GM23338 (cell line): Measurements from ENCODE around the gene C10orf90. TPM values are rescaled to one million over a fixed set of nuclear protein-coding genes. Genes with fewer than 3 reads are reported as not detected.
A peak's percentile ranks its signal among the peaks of the same experiment; 100 is the strongest.

Source experiments
- ATAC-seq: fragments of 200-7000 bp; cut with Tn5 transposase; 3 replicates; pipeline ENCODE4 v1.9.1; 2020
- DNase-seq: peaks from one replicate; pipeline ENCODE4 v3.0.0-alpha.2; 2015; ENCODE audit warnings: low spot score
- H2AFZ ChIP-seq: fragments of 200-600 bp; sonication (generic); 2 replicates; pipeline ENCODE4 v1.8.0; 2016; ENCODE audit warnings: antibody characterized with exemption, mild to moderate bottlenecking, moderate library complexity
- H3F3A ChIP-seq: fragments of 200-600 bp; sonication (generic); replicated peaks from 2 replicates; pipeline ENCODE4 v1.8.0; 2017; ENCODE audit warnings: antibody characterized with exemption, mixed run types, low read depth
- H3K27ac ChIP-seq: fragments of 200-600 bp; sonication (generic); 2 replicates; pipeline ENCODE4 v1.6.1; 2016; ENCODE audit warnings: low read depth
- H3K27me3 ChIP-seq: fragments of 200-600 bp; sonication (generic); 2 replicates; pipeline ENCODE4 v1.8.0; 2016; ENCODE audit warnings: mild to moderate bottlenecking, mixed run types, moderate library complexity; ENCODE audit not compliant: insufficient read depth
- H3K36me3 ChIP-seq: fragments of 200-600 bp; sonication (generic); 2 replicates; pipeline ENCODE4 v1.8.0; 2016; ENCODE audit warnings: mild to moderate bottlenecking; ENCODE audit not compliant: insufficient read depth
- H3K4me1 ChIP-seq: fragments of 200-600 bp; sonication (generic); 2 replicates; pipeline ENCODE4 v1.8.0; 2016; ENCODE audit warnings: mild to moderate bottlenecking, moderate library complexity; ENCODE audit not compliant: insufficient read depth
- H3K4me2 ChIP-seq: fragments of 200-600 bp; sonication (generic); 2 replicates; pipeline ENCODE4 v1.7.1; 2017; ENCODE audit warnings: mixed run types
- H3K4me3 ChIP-seq: fragments of 200-600 bp; sonication (generic); 2 replicates; pipeline ENCODE4 v1.6.1; 2016; ENCODE audit warnings: mixed run types
- H3K79me2 ChIP-seq: fragments of 200-600 bp; sonication (generic); replicated peaks from 2 replicates; pipeline ENCODE4 v1.8.0; 2017; ENCODE audit warnings: mild to moderate bottlenecking; ENCODE audit not compliant: insufficient read depth
- H3K9me2 ChIP-seq: fragments of 200-600 bp; sonication (generic); 2 replicates; pipeline ENCODE4 v1.8.0; 2017; ENCODE audit not compliant: insufficient read depth
- H4K20me1 ChIP-seq: fragments of 200-600 bp; sonication (generic); replicated peaks from 2 replicates; pipeline ENCODE4 v1.8.0; 2017; ENCODE audit warnings: mild to moderate bottlenecking; ENCODE audit not compliant: insufficient read depth
- H3K27ac Mint-ChIP-seq: 2 replicates; pipeline ENCODE4 v1.8.0; 2020; ENCODE audit warnings: inconsistent platforms, mild to moderate bottlenecking, moderate library complexity, mixed read lengths
- H3K27me3 Mint-ChIP-seq: 3 replicates; pipeline ENCODE4 v1.8.0; 2022; ENCODE audit warnings: low read depth, mild to moderate bottlenecking, moderate library complexity, mixed read lengths, inconsistent platforms; ENCODE audit not compliant: insufficient read depth, poor library complexity
- H3K36me3 Mint-ChIP-seq: 3 replicates; pipeline ENCODE4 v1.8.0; 2021; ENCODE audit warnings: low read depth, mild to moderate bottlenecking, inconsistent platforms, moderate library complexity, mixed read lengths
- H3K4me1 Mint-ChIP-seq: 3 replicates; pipeline ENCODE4 v1.8.0; 2020; ENCODE audit warnings: mild to moderate bottlenecking, inconsistent platforms, mixed read lengths
- H3K4me3 Mint-ChIP-seq: 3 replicates; pipeline ENCODE4 v1.8.0; 2021; ENCODE audit warnings: moderate library complexity, mild to moderate bottlenecking, inconsistent platforms, mixed read lengths
- H3K9me3 Mint-ChIP-seq: 3 replicates; pipeline ENCODE4 v1.8.0; 2020; ENCODE audit warnings: moderate library complexity, mild to moderate bottlenecking, inconsistent platforms, mixed read lengths
- CREB1 ChIP-seq: fragments of 250-450 bp; sonication (Bioruptor Pico); IDR thresholded peaks from 2 replicates; pipeline ENCODE4 v1.5.0; 2020; ENCODE audit warnings: low read depth, mild to moderate bottlenecking, moderate library complexity
- EZH2 ChIP-seq: fragments of 200-600 bp; sonication (generic); IDR thresholded peaks from one replicate; pipeline ENCODE4 v1.8.0; 2017; ENCODE audit warnings: antibody characterized with exemption, mild to moderate bottlenecking, low read depth; ENCODE audit not compliant: unreplicated experiment
- JUNB ChIP-seq: IDR thresholded peaks from one replicate; pipeline ENCODE4 v1.6.1; 2016; ENCODE audit warnings: antibody characterized with exemption; ENCODE audit not compliant: unreplicated experiment
- polyA plus RNA-seq: library from polyadenylated mRNA; unstranded; fragments of >200 nt; fragmentation: Nextera tagmentation; extraction: Ambion mirVana; gene quantifications from 2 replicates; pipeline ENCODE4 v1.2.1, GENCODE V29; 2016
- total RNA-seq: library from RNA; depleted of rRNA; stranded (reverse); fragments of >200 nt; shearing (Covaris generic); gene quantifications from 2 replicates; pipeline ENCODE4 v1.2.3, GENCODE V29; 2014
- TF ChIP-seq, protein P1 (sequence below): IDR thresholded peaks from 2 replicates; pipeline ENCODE4 v1.6.1; 2016; ENCODE audit warnings: antibody characterized with exemption
- TF ChIP-seq, protein P2 (sequence below): fragments of 250-450 bp; sonication (Bioruptor Pico); IDR thresholded peaks from 2 replicates; pipeline ENCODE4 v1.5.0; 2020; ENCODE audit warnings: mild to moderate bottlenecking, moderate library complexity
- TF ChIP-seq, protein P3 (sequence below): IDR thresholded peaks from one replicate; pipeline ENCODE4 v1.6.1; 2018; ENCODE audit warnings: antibody characterized with exemption; ENCODE audit not compliant: unreplicated experiment

C10orf90 gene
- total and polyA plus RNA-seq, 2 experiments from 2014 or later, result 0.76 to 0.97 TPM

DNA sequence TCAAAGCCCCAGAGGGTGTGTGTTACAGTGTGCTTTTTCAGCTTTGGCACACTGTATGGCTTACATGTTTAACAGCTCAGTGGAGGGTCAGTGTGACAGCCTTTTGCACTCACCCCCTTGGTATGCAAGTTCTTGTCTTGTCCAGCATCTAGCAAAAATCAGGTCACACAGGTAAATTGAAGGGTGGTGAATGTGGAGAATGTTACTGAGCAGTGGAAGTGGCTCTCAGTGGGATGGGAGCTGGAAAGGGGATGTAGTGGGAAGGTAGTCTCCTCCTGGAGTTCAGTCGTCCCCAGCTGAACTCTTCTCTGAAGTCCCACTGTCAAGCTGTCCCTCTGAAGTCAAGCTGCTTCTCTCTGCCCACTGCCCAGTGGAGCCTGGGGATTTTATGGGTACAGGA lies 21.0 kb upstream of the C10orf90 start (continued):
- TF ChIP-seq EZH2 (no peak), CREB1 (CRISPR knock-in tag) (no peak), JUNB (no peak)
- TF ChIP-seq, protein P1, sequence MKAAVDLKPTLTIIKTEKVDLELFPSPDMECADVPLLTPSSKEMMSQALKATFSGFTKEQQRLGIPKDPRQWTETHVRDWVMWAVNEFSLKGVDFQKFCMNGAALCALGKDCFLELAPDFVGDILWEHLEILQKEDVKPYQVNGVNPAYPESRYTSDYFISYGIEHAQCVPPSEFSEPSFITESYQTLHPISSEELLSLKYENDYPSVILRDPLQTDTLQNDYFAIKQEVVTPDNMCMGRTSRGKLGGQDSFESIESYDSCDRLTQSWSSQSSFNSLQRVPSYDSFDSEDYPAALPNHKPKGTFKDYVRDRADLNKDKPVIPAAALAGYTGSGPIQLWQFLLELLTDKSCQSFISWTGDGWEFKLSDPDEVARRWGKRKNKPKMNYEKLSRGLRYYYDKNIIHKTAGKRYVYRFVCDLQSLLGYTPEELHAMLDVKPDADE, result no peak

DNA sequence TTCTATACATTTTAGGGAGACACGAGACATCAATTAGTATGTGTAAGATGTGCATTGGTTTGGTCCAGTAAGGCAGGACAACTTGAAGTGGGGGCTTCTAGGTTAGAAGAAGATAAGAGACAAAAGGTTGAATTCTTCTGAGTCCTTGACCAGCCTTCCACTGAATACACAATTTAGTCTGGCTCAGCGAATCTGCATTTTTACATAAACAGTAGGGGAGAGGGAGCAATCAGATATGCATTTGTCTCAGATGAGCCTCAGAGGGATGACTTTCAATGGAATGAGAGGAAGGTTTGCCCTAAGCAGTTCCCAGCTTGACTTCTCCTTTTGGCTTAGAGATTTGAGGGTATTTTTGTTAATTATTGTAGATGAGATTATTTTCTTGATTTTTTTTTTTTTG lies 20.0 kb upstream of the C10orf90 start:
- no peak for ATAC-seq
- Mint-ChIP-seq H3K27me3 (peaks cover 8% of the 10 kb centered on the region), H3K27ac (peak overlapping the region; percentile 24; the same call in 1 of the 2 replicates), H3K4me3 (no peak overlapping the region), H3K36me3 (peaks cover 20% of the 10 kb centered on the region), H3K9me3 (peaks cover 29% of the 10 kb centered on the region), H3K4me1 (peaks cover 26% of the 10 kb centered on the region)
- no peaks in the 10 kb centered on the region for H3K36me3 ChIP-seq
- H3K4me2 ChIP-seq, result no peak overlapping the region
- peak; percentile 49 for DNase-seq
- peaks cover 7% of the 10 kb centered on the region; the same call in 1 of the 2 replicates for H3K9me2 ChIP-seq
- H3K79me2 ChIP-seq, result no peaks in the 10 kb centered on the region
- H3K27ac ChIP-seq, result 0 out of 2 replicates have a peak overlapping the region, but pooled peaks have one; percentile 2
- H2AFZ ChIP-seq, result no peak overlapping the region
- TF ChIP-seq, protein P2, sequence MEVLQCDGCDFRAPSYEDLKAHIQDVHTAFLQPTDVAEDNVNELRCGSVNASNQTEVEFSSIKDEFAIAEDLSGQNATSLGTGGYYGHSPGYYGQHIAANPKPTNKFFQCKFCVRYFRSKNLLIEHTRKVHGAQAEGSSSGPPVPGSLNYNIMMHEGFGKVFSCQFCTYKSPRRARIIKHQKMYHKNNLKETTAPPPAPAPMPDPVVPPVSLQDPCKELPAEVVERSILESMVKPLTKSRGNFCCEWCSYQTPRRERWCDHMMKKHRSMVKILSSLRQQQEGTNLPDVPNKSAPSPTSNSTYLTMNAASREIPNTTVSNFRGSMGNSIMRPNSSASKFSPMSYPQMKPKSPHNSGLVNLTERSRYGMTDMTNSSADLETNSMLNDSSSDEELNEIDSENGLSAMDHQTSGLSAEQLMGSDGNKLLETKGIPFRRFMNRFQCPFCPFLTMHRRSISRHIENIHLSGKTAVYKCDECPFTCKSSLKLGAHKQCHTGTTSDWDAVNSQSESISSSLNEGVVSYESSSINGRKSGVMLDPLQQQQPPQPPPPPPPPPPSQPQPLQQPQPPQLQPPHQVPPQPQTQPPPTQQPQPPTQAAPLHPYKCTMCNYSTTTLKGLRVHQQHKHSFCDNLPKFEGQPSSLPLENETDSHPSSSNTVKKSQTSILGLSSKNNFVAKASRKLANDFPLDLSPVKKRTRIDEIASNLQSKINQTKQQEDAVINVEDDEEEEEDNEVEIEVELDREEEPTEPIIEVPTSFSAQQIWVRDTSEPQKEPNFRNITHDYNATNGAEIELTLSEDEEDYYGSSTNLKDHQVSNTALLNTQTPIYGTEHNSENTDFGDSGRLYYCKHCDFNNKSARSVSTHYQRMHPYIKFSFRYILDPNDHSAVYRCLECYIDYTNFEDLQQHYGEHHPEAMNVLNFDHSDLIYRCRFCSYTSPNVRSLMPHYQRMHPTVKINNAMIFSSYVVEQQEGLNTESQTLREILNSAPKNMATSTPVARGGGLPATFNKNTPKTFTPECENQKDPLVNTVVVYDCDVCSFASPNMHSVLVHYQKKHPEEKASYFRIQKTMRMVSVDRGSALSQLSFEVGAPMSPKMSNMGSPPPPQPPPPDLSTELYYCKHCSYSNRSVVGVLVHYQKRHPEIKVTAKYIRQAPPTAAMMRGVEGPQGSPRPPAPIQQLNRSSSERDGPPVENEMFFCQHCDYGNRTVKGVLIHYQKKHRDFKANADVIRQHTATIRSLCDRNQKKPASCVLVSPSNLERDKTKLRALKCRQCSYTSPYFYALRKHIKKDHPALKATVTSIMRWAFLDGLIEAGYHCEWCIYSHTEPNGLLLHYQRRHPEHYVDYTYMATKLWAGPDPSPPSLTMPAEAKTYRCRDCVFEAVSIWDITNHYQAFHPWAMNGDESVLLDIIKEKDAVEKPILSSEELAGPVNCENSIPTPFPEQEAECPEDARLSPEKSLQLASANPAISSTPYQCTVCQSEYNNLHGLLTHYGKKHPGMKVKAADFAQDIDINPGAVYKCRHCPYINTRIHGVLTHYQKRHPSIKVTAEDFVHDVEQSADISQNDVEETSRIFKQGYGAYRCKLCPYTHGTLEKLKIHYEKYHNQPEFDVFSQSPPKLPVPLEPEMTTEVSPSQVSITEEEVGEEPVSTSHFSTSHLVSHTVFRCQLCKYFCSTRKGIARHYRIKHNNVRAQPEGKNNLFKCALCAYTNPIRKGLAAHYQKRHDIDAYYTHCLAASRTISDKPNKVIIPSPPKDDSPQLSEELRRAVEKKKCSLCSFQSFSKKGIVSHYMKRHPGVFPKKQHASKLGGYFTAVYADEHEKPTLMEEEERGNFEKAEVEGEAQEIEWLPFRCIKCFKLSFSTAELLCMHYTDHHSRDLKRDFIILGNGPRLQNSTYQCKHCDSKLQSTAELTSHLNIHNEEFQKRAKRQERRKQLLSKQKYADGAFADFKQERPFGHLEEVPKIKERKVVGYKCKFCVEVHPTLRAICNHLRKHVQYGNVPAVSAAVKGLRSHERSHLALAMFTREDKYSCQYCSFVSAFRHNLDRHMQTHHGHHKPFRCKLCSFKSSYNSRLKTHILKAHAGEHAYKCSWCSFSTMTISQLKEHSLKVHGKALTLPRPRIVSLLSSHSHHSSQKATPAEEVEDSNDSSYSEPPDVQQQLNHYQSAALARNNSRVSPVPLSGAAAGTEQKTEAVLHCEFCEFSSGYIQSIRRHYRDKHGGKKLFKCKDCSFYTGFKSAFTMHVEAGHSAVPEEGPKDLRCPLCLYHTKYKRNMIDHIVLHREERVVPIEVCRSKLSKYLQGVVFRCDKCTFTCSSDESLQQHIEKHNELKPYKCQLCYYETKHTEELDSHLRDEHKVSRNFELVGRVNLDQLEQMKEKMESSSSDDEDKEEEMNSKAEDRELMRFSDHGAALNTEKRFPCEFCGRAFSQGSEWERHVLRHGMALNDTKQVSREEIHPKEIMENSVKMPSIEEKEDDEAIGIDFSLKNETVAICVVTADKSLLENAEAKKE (CRISPR knock-in tag), result peak; percentile 89
- TF ChIP-seq, protein P3, sequence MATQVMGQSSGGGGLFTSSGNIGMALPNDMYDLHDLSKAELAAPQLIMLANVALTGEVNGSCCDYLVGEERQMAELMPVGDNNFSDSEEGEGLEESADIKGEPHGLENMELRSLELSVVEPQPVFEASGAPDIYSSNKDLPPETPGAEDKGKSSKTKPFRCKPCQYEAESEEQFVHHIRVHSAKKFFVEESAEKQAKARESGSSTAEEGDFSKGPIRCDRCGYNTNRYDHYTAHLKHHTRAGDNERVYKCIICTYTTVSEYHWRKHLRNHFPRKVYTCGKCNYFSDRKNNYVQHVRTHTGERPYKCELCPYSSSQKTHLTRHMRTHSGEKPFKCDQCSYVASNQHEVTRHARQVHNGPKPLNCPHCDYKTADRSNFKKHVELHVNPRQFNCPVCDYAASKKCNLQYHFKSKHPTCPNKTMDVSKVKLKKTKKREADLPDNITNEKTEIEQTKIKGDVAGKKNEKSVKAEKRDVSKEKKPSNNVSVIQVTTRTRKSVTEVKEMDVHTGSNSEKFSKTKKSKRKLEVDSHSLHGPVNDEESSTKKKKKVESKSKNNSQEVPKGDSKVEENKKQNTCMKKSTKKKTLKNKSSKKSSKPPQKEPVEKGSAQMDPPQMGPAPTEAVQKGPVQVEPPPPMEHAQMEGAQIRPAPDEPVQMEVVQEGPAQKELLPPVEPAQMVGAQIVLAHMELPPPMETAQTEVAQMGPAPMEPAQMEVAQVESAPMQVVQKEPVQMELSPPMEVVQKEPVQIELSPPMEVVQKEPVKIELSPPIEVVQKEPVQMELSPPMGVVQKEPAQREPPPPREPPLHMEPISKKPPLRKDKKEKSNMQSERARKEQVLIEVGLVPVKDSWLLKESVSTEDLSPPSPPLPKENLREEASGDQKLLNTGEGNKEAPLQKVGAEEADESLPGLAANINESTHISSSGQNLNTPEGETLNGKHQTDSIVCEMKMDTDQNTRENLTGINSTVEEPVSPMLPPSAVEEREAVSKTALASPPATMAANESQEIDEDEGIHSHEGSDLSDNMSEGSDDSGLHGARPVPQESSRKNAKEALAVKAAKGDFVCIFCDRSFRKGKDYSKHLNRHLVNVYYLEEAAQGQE, result no peak
- H3K4me3 ChIP-seq, result no peak overlapping the region
- no peaks in the 10 kb centered on the region for H4K20me1 ChIP-seq
- no peaks in the 10 kb centered on the region for H3F3A ChIP-seq
- H3K4me1 ChIP-seq, result peaks cover 11% of the 10 kb centered on the region
- no peaks in the 10 kb centered on the region for H3K27me3 ChIP-seq
